ENCODE data around the gene PTER. TPM values are rescaled to one million over a fixed set of nuclear protein-coding genes. Genes with fewer than 3 reads are reported as not detected.

PTER gene
- total RNA-seq, 1 experiment from 2014 or later = 25.8 TPM

GRCh38 chr10:16441173-16441840, 4.5 kb downstream of the PTER start:
- RAD21 ChIA-PET (ENCODE audit: low non-redundant PET in 1 of 2, low total read pairs in 2 of 2, uncharacterized antibody in 2 of 2, unreplicated experiment in 2 of 2) = no interaction called here
- Histone ChIP-seq H3K9ac (ENCODE audit: low read length) (no peak overlapping the region), H3K36me3 (ENCODE audit: control insufficient read depth in 1 of 2, insufficient read depth in 2 of 2, low read length in 2 of 2) (peaks cover 0 to 4% of the 10 kb centered on the region in 2 experiments; a peak in 2 of 4 replicates), H4K20me1 (ENCODE audit: insufficient read depth) (no peaks in the 10 kb centered on the region), H3K9me3 (ENCODE audit: control insufficient read depth in 1 of 2, insufficient read depth in 1 of 2, low read depth in 1 of 2, low read length in 2 of 2) (no peaks in the 10 kb centered on the region), H3K27ac (ENCODE audit: low read depth, low read length) (no peak overlapping the region), H3K9me2 (ENCODE audit: insufficient read depth) (no peaks in the 10 kb centered on the region), H3K4me1 (ENCODE audit: control insufficient read depth in 1 of 2, insufficient read depth in 2 of 2, low read length in 2 of 2) (peaks cover 17 to 38% of the 10 kb centered on the region in 2 experiments), H2AFZ (ENCODE audit: low read depth, low read length, poor library complexity, severe bottlenecking) (no peak overlapping the region), H3K4me3 (replicated peaks in 1 of 2; ENCODE audit: low read depth in 1 of 2, low read length in 2 of 2) (no peak overlapping the region), H3K79me2 (ENCODE audit: insufficient read depth, low read length) (peaks cover 91% of the 10 kb centered on the region), H3K27me3 (ENCODE audit: insufficient read depth, low read length) (no peaks in the 10 kb centered on the region), H3K4me2 (ENCODE audit: low read length) (peak overlapping the region; percentile 1; the same call in 1 of the 2 replicates)
- intact Hi-C loops (cut with micrococcal nuclease) = no loop called here
- CTCF ChIA-PET = no interaction called here
- POLR2A ChIA-PET = no interaction called here
- BruUV-seq (replicated peaks) = no TSS peak
- DNase-seq (ENCODE audit: low read depth, low spot score) (no peak), ATAC-seq (no peak)
- no peak for TF ChIP-seq RAD21 (IDR thresholded peaks at IDR 0.05; ENCODE audit: low read depth)
- TF ChIP-seq YY1 (IDR thresholded peaks at IDR 0.05; ENCODE audit: extremely low read depth, insufficient replicate concordance, low read depth, low read length) = no peak

- Histone ChIP-seq H3K27ac (ENCODE audit: low read depth, low read length) (no peak overlapping the region), H3K27me3 (ENCODE audit: insufficient read depth, low read length) (no peaks in the 10 kb centered on the region), H3K4me1 (ENCODE audit: control insufficient read depth in 1 of 2, insufficient read depth in 2 of 2, low read length in 2 of 2) (peaks cover 11 to 25% of the 10 kb centered on the region in 2 experiments; a peak in 3 of 4 replicates), H3K9me3 (ENCODE audit: control insufficient read depth in 1 of 2, insufficient read depth in 1 of 2, low read depth in 1 of 2, low read length in 2 of 2) (no peaks in the 10 kb centered on the region), H3K9me2 (ENCODE audit: insufficient read depth) (no peaks in the 10 kb centered on the region), H3K79me2 (ENCODE audit: insufficient read depth, low read length) (peaks cover 98% of the 10 kb centered on the region), H3K4me3 (replicated peaks in 1 of 2; ENCODE audit: low read depth in 1 of 2, low read length in 2 of 2) (no peak overlapping the region), H4K20me1 (ENCODE audit: insufficient read depth) (no peaks in the 10 kb centered on the region), H2AFZ (ENCODE audit: low read depth, low read length, poor library complexity, severe bottlenecking) (no peak overlapping the region), H3K9ac (ENCODE audit: low read length) (no peak overlapping the region), H3K36me3 (ENCODE audit: control insufficient read depth in 1 of 2, insufficient read depth in 2 of 2, low read length in 2 of 2) (peaks cover 0 to 4% of the 10 kb centered on the region in 2 experiments; a peak in 2 of 4 replicates), H3K4me2 (ENCODE audit: low read length) (no peak overlapping the region)
- ATAC-seq = no peak
- POLR2A ChIA-PET = no interaction called here
- TF ChIP-seq ATF3 (IDR thresholded peaks at IDR 0.05) (no peak), EGR1 (IDR thresholded peaks at IDR 0.05; ENCODE audit: low read depth) (no peak), SIN3A (IDR thresholded peaks at IDR 0.05; ENCODE audit: low read depth) (no peak), EZH2phosphoT487 (IDR thresholded peaks at IDR 0.05; ENCODE audit: borderline replicate concordance) (no peak), JUND (IDR thresholded peaks at IDR 0.05) (no peak), ZBTB33 (IDR thresholded peaks at IDR 0.05; ENCODE audit: extremely low read depth, insufficient replicate concordance, low read length) (no peak), CBX3 (IDR thresholded peaks at IDR 0.05; ENCODE audit: low read depth) (no peak), YY1 (IDR thresholded peaks at IDR 0.05; ENCODE audit: extremely low read depth, insufficient replicate concordance, low read depth, low read length) (no peak), ZNF274 (IDR thresholded peaks at IDR 0.05; ENCODE audit: low read depth, low read length) (no peak), POLR2A (IDR thresholded peaks at IDR 0.05; ENCODE audit: borderline replicate concordance, extremely low read depth, insufficient read depth, insufficient read length) (no peak)
- DNase-seq (ENCODE audit: low read depth, low spot score) = no peak
- RAD21 ChIA-PET (ENCODE audit: low non-redundant PET in 1 of 2, low total read pairs in 2 of 2, uncharacterized antibody in 2 of 2, unreplicated experiment in 2 of 2) = no interaction called here
- intact Hi-C loops (cut with micrococcal nuclease) = no loop called here
- no TSS peak for BruUV-seq (replicated peaks)
- CTCF ChIA-PET = no interaction called here
Measured at GRCh38 chr10:16442914-16443313, 6.1 kb downstream of the PTER start.

Data from HCT116 (cell line).